Neural cell (in vitro differentiated cells): ENCODE measurements around the gene ADGRG7. TPM values are rescaled to one million over a fixed set of nuclear protein-coding genes. Genes with fewer than 3 reads are reported as not detected.

Experiments used
- H2AFZ ChIP-seq: fragments of 200-600, 300-800 bp; sonication (generic), shearing (Covaris generic); 2 replicates; pipeline ENCODE4 v1.6.0; 2014; ENCODE audit warnings: low read depth, mild to moderate bottlenecking, antibody characterized with exemption, low read length, moderate library complexity
- H3F3A ChIP-seq: fragments of 200-600 bp; shearing (Covaris generic); 2 replicates; pipeline ENCODE4 v1.6.1; 2016; ENCODE audit warnings: mild to moderate bottlenecking, moderate library complexity, mixed read lengths, antibody characterized with exemption, low read length; ENCODE audit not compliant: insufficient read depth, poor library complexity, severe bottlenecking
- H3K27ac ChIP-seq: fragments of 200-600, 300-800 bp; sonication (generic), shearing (Covaris generic); 2 replicates; pipeline ENCODE4 v1.5.1; 2014; ENCODE audit warnings: mild to moderate bottlenecking, low read length, moderate library complexity
- H3K27me3 ChIP-seq: fragments of 300-800, 200-600 bp; sonication (generic), shearing (Covaris generic); 2 replicates; pipeline ENCODE4 v1.6.0; 2014; ENCODE audit warnings: mild to moderate bottlenecking, low read depth, low read length, moderate library complexity; ENCODE audit not compliant: insufficient read depth
- H3K36me3 ChIP-seq: fragments of 300-800, 200-600 bp; sonication (generic), shearing (Covaris generic); 2 replicates; pipeline ENCODE4 v1.5.1; 2014; ENCODE audit warnings: mild to moderate bottlenecking, antibody characterized with exemption, low read length, moderate library complexity; ENCODE audit not compliant: insufficient read depth
- H3K4me2 ChIP-seq: fragments of 300-800, 200-600 bp; sonication (generic), shearing (Covaris generic); 2 replicates; pipeline ENCODE4 v1.6.0; 2014; ENCODE audit warnings: mild to moderate bottlenecking, low read length
- H3K4me3 ChIP-seq: fragments of 300-800, 200-600 bp; sonication (generic), shearing (Covaris generic); 2 replicates; pipeline ENCODE4 v1.5.1; 2014; ENCODE audit warnings: mild to moderate bottlenecking, low read length, moderate library complexity
- H3K79me2 ChIP-seq: fragments of 200-600 bp; shearing (Covaris generic); replicated peaks from 2 replicates; pipeline ENCODE4 v1.6.0; 2014; ENCODE audit warnings: mild to moderate bottlenecking, low read length, moderate library complexity; ENCODE audit not compliant: insufficient read depth
- H3K9ac ChIP-seq: fragments of 300-800, 200-600 bp; sonication (generic), shearing (Covaris generic); 2 replicates; pipeline ENCODE4 v1.6.1; 2016; ENCODE audit warnings: mild to moderate bottlenecking, low read length, mixed read lengths
- H3K9me2 ChIP-seq: fragments of 200-600 bp; shearing (Covaris generic); 2 replicates; pipeline ENCODE4 v1.6.1; 2016; ENCODE audit warnings: mild to moderate bottlenecking, low read length, mixed read lengths; ENCODE audit not compliant: insufficient read depth
- H3K9me3 ChIP-seq: fragments of 200-600, 300-800 bp; sonication (generic), shearing (Covaris generic); 2 replicates; pipeline ENCODE4 v1.6.1; 2016; ENCODE audit warnings: mild to moderate bottlenecking, mixed run types, low read length, moderate library complexity, mixed read lengths
- H4K20me1 ChIP-seq: fragments of 200-600 bp; shearing (Covaris generic); 2 replicates; pipeline ENCODE4 v1.6.1; 2016; ENCODE audit warnings: mild to moderate bottlenecking, mixed run types; ENCODE audit not compliant: insufficient read depth
- EP300 ChIP-seq: fragments of 450-650 bp; conservative IDR thresholded peaks from 2 replicates; pipeline ENCODE4 v1.6.1; 2014; ENCODE audit warnings: antibody characterized with exemption, mild to moderate bottlenecking, moderate library complexity; ENCODE audit not compliant: poor library complexity, severe bottlenecking
- EZH2 ChIP-seq: fragments of 200-600, 300-800 bp; shearing (Covaris generic), sonication (generic); IDR thresholded peaks from 2 replicates; pipeline ENCODE4 v1.6.1; 2014; ENCODE audit warnings: antibody characterized with exemption, low read length, borderline replicate concordance, mild to moderate bottlenecking; ENCODE audit not compliant: insufficient read depth, poor library complexity, severe bottlenecking
- MXI1 ChIP-seq: fragments of 450-650 bp; conservative IDR thresholded peaks from 2 replicates; pipeline ENCODE4 v1.6.1; 2014; ENCODE audit warnings: antibody characterized with exemption, mild to moderate bottlenecking; ENCODE audit not compliant: poor library complexity, severe bottlenecking
- POLR2AphosphoS5 ChIP-seq: IDR thresholded peaks from 2 replicates; pipeline ENCODE4 v1.6.1; 2012
- RAD21 ChIP-seq: fragments of 450-650 bp; conservative IDR thresholded peaks from 2 replicates; pipeline ENCODE4 v1.6.1; 2014; ENCODE audit warnings: antibody characterized with exemption, mild to moderate bottlenecking, moderate library complexity
- REST ChIP-seq: IDR thresholded peaks from 2 replicates; pipeline ENCODE4 v1.6.1; 2012; ENCODE audit warnings: borderline replicate concordance
- SMC3 ChIP-seq: fragments of 450-650 bp; conservative IDR thresholded peaks from 2 replicates; pipeline ENCODE4 v1.6.1; 2014; ENCODE audit warnings: antibody characterized with exemption, mild to moderate bottlenecking, moderate library complexity; ENCODE audit not compliant: poor library complexity
- TAF1 ChIP-seq: IDR thresholded peaks from 2 replicates; pipeline ENCODE4 v1.6.1; 2012; ENCODE audit warnings: low read depth
- polyA plus RNA-seq: library from polyadenylated mRNA; depleted of rRNA; stranded (reverse); fragments of >200 nt; gene quantifications from 2 replicates; pipeline ENCODE4 v1.2.3, GENCODE V29; 2014
- TF ChIP-seq, protein P1 (sequence below): fragments of 450-650 bp; IDR thresholded peaks from 2 replicates; pipeline ENCODE4 v1.5.1; 2014; ENCODE audit warnings: antibody characterized with exemption, mild to moderate bottlenecking, moderate library complexity; ENCODE audit not compliant: poor library complexity, severe bottlenecking

ADGRG7 gene
- polyA plus RNA-seq, 1 donor from 2014 or later: not detected

DNA sequence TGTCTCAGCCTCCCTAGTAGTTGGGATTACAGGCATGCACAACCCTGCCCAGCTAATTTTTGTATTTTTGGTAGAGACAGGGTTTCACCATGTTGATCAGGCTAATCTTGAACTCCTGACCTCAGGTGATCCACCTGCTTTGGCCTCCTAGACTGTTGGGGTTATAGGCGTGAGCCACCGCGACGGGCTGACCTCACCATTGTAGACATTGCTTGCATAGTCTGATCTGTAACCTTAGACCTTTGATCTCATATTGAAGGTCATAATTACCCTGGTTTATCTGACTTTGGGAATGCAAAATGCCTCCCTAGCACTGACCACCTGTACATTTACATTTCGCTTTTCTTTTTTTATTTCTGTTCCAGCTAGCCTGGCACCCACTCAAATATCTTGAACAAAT is 31.2 kb downstream of the ADGRG7 start:
- TF ChIP-seq EZH2 (no peak), POLR2AphosphoS5 (no peak), MXI1 (no peak), EP300 (no peak), REST (no peak), TAF1 (no peak), RAD21 (no peak), SMC3 (no peak)
- TF ChIP-seq, protein P1, sequence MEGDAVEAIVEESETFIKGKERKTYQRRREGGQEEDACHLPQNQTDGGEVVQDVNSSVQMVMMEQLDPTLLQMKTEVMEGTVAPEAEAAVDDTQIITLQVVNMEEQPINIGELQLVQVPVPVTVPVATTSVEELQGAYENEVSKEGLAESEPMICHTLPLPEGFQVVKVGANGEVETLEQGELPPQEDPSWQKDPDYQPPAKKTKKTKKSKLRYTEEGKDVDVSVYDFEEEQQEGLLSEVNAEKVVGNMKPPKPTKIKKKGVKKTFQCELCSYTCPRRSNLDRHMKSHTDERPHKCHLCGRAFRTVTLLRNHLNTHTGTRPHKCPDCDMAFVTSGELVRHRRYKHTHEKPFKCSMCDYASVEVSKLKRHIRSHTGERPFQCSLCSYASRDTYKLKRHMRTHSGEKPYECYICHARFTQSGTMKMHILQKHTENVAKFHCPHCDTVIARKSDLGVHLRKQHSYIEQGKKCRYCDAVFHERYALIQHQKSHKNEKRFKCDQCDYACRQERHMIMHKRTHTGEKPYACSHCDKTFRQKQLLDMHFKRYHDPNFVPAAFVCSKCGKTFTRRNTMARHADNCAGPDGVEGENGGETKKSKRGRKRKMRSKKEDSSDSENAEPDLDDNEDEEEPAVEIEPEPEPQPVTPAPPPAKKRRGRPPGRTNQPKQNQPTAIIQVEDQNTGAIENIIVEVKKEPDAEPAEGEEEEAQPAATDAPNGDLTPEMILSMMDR: no peak

GRCh38 chr3:100641471-100642032 is 32.2 kb downstream of the ADGRG7 start:
- Histone ChIP-seq H3K9me3 (no peaks in the 10 kb centered on the region), H3K9ac (no peak overlapping the region), H3K9me2 (no peaks in the 10 kb centered on the region), H3K79me2 (no peaks in the 10 kb centered on the region), H3K4me3 (no peak overlapping the region), H3K4me2 (no peak overlapping the region), H2AFZ (no peak overlapping the region), H3K36me3 (no peaks in the 10 kb centered on the region), H4K20me1 (no peaks in the 10 kb centered on the region), H3K27me3 (no peaks in the 10 kb centered on the region), H3F3A (no peaks in the 10 kb centered on the region), H3K27ac (no peak overlapping the region)
- TF ChIP-seq, protein P1: no peak
- no peak for TF ChIP-seq EP300
- TF ChIP-seq MXI1: no peak
- TF ChIP-seq EZH2: no peak
- no peak for TF ChIP-seq TAF1
- TF ChIP-seq POLR2AphosphoS5: no peak

More for the DNA sequence above, 31.2 kb downstream of the ADGRG7 start:
- Histone ChIP-seq H3K27me3 (no peaks in the 10 kb centered on the region), H3K9me3 (no peaks in the 10 kb centered on the region), H3F3A (no peaks in the 10 kb centered on the region), H3K4me3 (no peak overlapping the region), H2AFZ (no peak overlapping the region), H4K20me1 (no peaks in the 10 kb centered on the region), H3K9ac (no peak overlapping the region), H3K27ac (no peak overlapping the region), H3K4me2 (no peak overlapping the region), H3K36me3 (no peaks in the 10 kb centered on the region), H3K79me2 (no peaks in the 10 kb centered on the region), H3K9me2 (no peaks in the 10 kb centered on the region)
